Stomach (tissue), 9 donors: ENCODE data around the gene ADCY4. TPM values are rescaled to one million over a fixed set of nuclear protein-coding genes. Genes with fewer than 3 reads are reported as not detected.
A peak's percentile ranks its signal among the peaks of the same experiment; 100 is the strongest.

ENCODE experiments used
- DNase-seq, 2 donors: peaks; one replicate each; pipeline versions ENCODE4 v3.0.0 to v3.0.0-alpha.2; 2013 to 2019
- H3K27ac ChIP-seq, 5 donors: fragments of 200-600 bp in 4 of 5; sonication (generic) in 4 of 5; one replicate each; pipeline ENCODE4 v1.5.1; 2013 to 2019; ENCODE audit warnings: mild to moderate bottlenecking in 1 of 5, moderate library complexity in 1 of 5
- H3K27me3 ChIP-seq, 3 donors: fragments of 200-600 bp; sonication (generic); one replicate each; pipeline ENCODE4 v1.5.1; 2017 to 2019; ENCODE audit warnings: mixed run types in 1 of 3
- H3K36me3 ChIP-seq, 4 donors: fragments of 200-600 bp; sonication (generic); 1 replicate in 3 of 4; 2 replicates in 1 of 4; pipeline ENCODE4 v1.5.1; 2016 to 2019
- H3K4me1 ChIP-seq, 4 donors: fragments of 200-600 bp; sonication (generic); one replicate each; pipeline ENCODE4 v1.5.1; 2016 to 2019
- H3K4me3 ChIP-seq, 4 donors: fragments of 200-600 bp; sonication (generic) in 3 of 4; one replicate each; pipeline ENCODE4 v1.5.1; 2016 to 2019; ENCODE audit warnings: mild to moderate bottlenecking in 1 of 4
- H3K9me3 ChIP-seq, 4 donors: fragments of 200-600 bp; sonication (generic); one replicate each; pipeline ENCODE4 v1.5.1; 2016 to 2019
- CTCF ChIP-seq, 7 experiments: fragments of 450-650 bp in 4 of 7; fragments of 200-600 bp in 3 of 7; sonication (generic) in 3 of 7; IDR thresholded peaks; one replicate each; pipeline ENCODE4 v1.5.1; 2016 to 2019; ENCODE audit warnings: antibody characterized with exemption in 7 of 7, control low read depth in 2 of 7, mild to moderate bottlenecking in 1 of 7
- EP300 ChIP-seq: sonication (generic); formaldehyde crosslinking; IDR thresholded peaks from one replicate; pipeline ENCODE4 v1.6.1; 2017; ENCODE audit warnings: antibody characterized with exemption
- POLR2A ChIP-seq, 4 donors: fragments of 450-650 bp; IDR thresholded peaks; one replicate each; pipeline ENCODE4 v1.6.1; 2016; ENCODE audit warnings: antibody characterized with exemption in 4 of 4, control low read depth in 2 of 4, mild to moderate bottlenecking in 1 of 4, moderate library complexity in 1 of 4
- POLR2AphosphoS5 ChIP-seq, 3 donors: sonication (generic); formaldehyde crosslinking; IDR thresholded peaks; one replicate each; pipeline ENCODE4 v1.6.1; 2016; ENCODE audit warnings: antibody characterized with exemption in 3 of 3
- WGBS, 5 donors: extraction: QIAGEN DNeasy Blood & Tissue Kit in 3 of 5; methylation state at CpG; one replicate each; pipeline versions ENCODE4 v1.1.5 to v1.1.7; 2013 to 2018; 5-methylcytosine and 5-hydroxymethylcytosine counted together
- intact Hi-C: fragments of 100-400 bp; cut with DNase I; formaldehyde crosslinking; loops from one replicate; pipeline ENCODE4 v1.15.1; 2023; ENCODE audit warnings: low total_unique reads
- polyA plus RNA-seq, 3 donors: library from polyadenylated mRNA; stranded (reverse); fragments of 200-250 nt; gene quantifications; one replicate each; pipeline ENCODE4 v1.2.3, GENCODE V29; 2013
- total RNA-seq, 5 donors: library from RNA; depleted of rRNA; stranded (reverse); fragments of >200 nt; gene quantifications; one replicate each; pipeline versions ENCODE4 v1.1.0 to v1.2.3, GENCODE V29; 2014 to 2016
- donor health status: healthy with polysubstance abuse.
- donor health status: Bipolar disorder and iron deficiency.
- donor health status: healthy.

ADCY4 gene
- total and polyA plus RNA-seq, 8 donors, result 15.2 to 118 (median 25.8) TPM

GRCh38 chr14:24347134-24347533 is 12.3 kb upstream of the ADCY4 start:
- Histone ChIP-seq H3K36me3 (no peaks in the 10 kb centered on the region), H3K27me3 (peaks cover 0 to 2% (median 0%) of the 10 kb centered on the region in 3 donors), H3K27ac (peak overlapping the region in 1 of 5 donors; percentile 16), H3K4me3 (no peak overlapping the region), H3K4me1 (peaks cover 0 to 10% (median 3%) of the 10 kb centered on the region in 4 donors), H3K9me3 (no peaks in the 10 kb centered on the region)
- WGBS, 5 donors, result 0 to 50% (median 17%) methylated on average over 1 of the region's 1 CpG
- TF ChIP-seq CTCF (IDR thresholded peaks at IDR 0.05), result no peak
- TF ChIP-seq POLR2AphosphoS5 (IDR thresholded peaks at IDR 0.05), result no peak
- no peak for TF ChIP-seq EP300
- TF ChIP-seq POLR2A (IDR thresholded peaks at IDR 0.05), result no peak
- DNase-seq, result no peak
- intact Hi-C loops, result no loop called here

GRCh38 chr14:24343795-24344660 is 9.2 kb upstream of the ADCY4 start:
- Histone ChIP-seq H3K4me3 (no peak overlapping the region), H3K27ac (no peak overlapping the region), H3K9me3 (no peaks in the 10 kb centered on the region), H3K36me3 (no peaks in the 10 kb centered on the region), H3K27me3 (peaks cover 0 to 2% (median 0%) of the 10 kb centered on the region in 3 donors), H3K4me1 (peaks cover under 1 to 9% (median 5%) of the 10 kb centered on the region in 4 donors)
- no peak for TF ChIP-seq POLR2A (IDR thresholded peaks at IDR 0.05)
- no peak for TF ChIP-seq EP300
- TF ChIP-seq CTCF (IDR thresholded peaks at IDR 0.05), result no peak
- DNase-seq, result peak in 1 of 2 donors; percentile 49
- WGBS, 5 donors, result 55 to 76% (median 68%) methylated on average over 7 of the region's 7 CpGs
- intact Hi-C loops, result no loop called here

- Histone ChIP-seq H3K27me3 (peaks cover 0 to 2% (median 0%) of the 10 kb centered on the region in 3 donors), H3K9me3 (no peaks in the 10 kb centered on the region), H3K36me3 (peaks cover 0 to 8% (median 2%) of the 10 kb centered on the region in 4 donors), H3K4me3 (no peak overlapping the region), H3K27ac (no peak overlapping the region), H3K4me1 (peaks cover 10 to 21% (median 16%) of the 10 kb centered on the region in 4 donors)
- intact Hi-C loops, result no loop called here
- no peak for TF ChIP-seq CTCF (IDR thresholded peaks at IDR 0.05)
- no peak for TF ChIP-seq EP300
- no peak for TF ChIP-seq POLR2A (IDR thresholded peaks at IDR 0.05)
- no peak for TF ChIP-seq POLR2AphosphoS5 (IDR thresholded peaks at IDR 0.05)
- no peak for DNase-seq
- 79 to 98% (median 96%) methylated on average over 4 of the region's 4 CpGs for WGBS, 5 donors
Observed at GRCh38 chr14:24342889-24343288, 8.0 kb upstream of the ADCY4 start.

- Histone ChIP-seq H3K4me1 (peaks cover 10 to 41% (median 18%) of the 10 kb centered on the region in 4 donors), H3K27me3 (peaks cover 0 to 4% (median 0%) of the 10 kb centered on the region in 3 donors), H3K36me3 (peaks cover 4 to 31% (median 18%) of the 10 kb centered on the region in 4 donors), H3K4me3 (no peak overlapping the region), H3K27ac (no peak overlapping the region), H3K9me3 (no peaks in the 10 kb centered on the region)
- no peak for DNase-seq
- no peak for TF ChIP-seq POLR2AphosphoS5 (IDR thresholded peaks at IDR 0.05)
- 95 to 100% (median 97%) methylated on average over 1 of the region's 1 CpG; no CpG with 5 or more reads in 1 of the 5 donors for WGBS, 5 donors
- intact Hi-C loops, result no loop called here
Observed at GRCh38 chr14:24340606-24341005, 5.7 kb upstream of the ADCY4 start.
